ENCODE measurements around the gene CXCR4. TPM values are rescaled to one million over a fixed set of nuclear protein-coding genes. Genes with fewer than 3 reads are reported as not detected.

The CXCR4 gene
- total RNA-seq, result 200 and 213 TPM in 2 replicates

DNA sequence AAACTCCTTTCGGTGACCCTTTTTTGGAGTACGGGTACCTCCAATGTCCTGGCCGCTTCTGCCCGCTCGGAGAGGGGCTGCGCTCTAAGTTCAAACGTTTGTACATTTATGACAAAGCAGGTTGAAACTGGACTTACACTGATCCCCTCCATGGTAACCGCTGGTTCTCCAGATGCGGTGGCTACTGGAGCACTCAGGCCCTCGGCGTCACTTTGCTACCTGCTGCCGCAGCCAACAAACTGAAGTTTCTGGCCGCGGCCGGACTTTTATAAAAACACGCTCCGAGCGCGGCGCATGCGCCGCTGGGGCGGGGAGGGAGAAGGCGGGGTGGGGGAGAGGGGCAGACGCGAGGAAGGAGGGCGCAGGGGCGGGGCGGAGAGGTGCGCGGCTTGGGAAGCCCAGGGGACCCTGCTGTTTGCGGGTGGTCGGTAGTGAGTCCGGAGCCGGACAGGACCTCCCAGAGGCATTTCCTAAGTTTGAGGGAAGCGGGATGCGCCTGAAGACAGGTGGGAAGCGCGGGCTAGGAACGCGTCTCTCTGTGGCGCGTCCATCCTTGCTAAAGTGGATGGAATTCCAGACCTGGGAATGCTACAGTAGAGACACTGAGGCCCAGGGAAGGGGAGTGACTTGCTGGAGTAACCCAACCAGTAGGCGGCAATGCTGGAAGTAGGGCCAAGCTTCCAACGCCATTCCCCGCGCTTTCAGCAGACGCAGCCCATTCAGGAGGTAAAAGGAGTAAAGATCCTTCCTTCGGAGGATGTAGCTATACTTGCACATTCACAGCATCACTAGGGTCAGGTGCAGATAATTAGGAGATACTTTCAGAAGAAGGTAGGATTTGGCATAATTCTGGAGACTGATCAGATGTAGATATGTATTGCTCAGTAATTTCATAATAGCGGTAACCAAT lies at the start of gene CXCR4:
Gene CXCR4 (minus strand): TSS at position 241 of the 910 bp plus-strand sequence. CDS start 89 bp downstream, at position 152.
- Mint-ChIP-seq H3K9me3 (no peaks in the 10 kb centered on the region), H3K27me3 (no peaks in the 10 kb centered on the region), H3K4me3 (peak within 1 kb of the TSS; percentile 96), H3K36me3 (ENCODE audit: low read depth) (peaks cover 51% of the 10 kb centered on the region), H3K4me1 (peaks cover 66% of the 10 kb centered on the region), H3K27ac (peak within 1 kb of the TSS; percentile 97)
- intact Hi-C loops (cut with micrococcal nuclease), result loop anchor here (1.0 to 5.0 kb wide), 9 partner anchors 61 to 264 kb away; partner anchors contain the start of gene DARS1
- ATAC-seq (ENCODE audit: low read depth), result peak; percentile 51
- TF ChIP-seq, protein P1, sequence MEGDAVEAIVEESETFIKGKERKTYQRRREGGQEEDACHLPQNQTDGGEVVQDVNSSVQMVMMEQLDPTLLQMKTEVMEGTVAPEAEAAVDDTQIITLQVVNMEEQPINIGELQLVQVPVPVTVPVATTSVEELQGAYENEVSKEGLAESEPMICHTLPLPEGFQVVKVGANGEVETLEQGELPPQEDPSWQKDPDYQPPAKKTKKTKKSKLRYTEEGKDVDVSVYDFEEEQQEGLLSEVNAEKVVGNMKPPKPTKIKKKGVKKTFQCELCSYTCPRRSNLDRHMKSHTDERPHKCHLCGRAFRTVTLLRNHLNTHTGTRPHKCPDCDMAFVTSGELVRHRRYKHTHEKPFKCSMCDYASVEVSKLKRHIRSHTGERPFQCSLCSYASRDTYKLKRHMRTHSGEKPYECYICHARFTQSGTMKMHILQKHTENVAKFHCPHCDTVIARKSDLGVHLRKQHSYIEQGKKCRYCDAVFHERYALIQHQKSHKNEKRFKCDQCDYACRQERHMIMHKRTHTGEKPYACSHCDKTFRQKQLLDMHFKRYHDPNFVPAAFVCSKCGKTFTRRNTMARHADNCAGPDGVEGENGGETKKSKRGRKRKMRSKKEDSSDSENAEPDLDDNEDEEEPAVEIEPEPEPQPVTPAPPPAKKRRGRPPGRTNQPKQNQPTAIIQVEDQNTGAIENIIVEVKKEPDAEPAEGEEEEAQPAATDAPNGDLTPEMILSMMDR (IDR thresholded peaks at IDR 0.05), result no peak
- ChIA-PET POLR2A (interaction anchor here (0.6 to 10.9 kb wide), 53 partner anchors 8 to 266 kb away, joined by 3 to 478 read pairs (median 7); partner anchors contain the start of gene DARS1), CTCF (interaction anchor here (1.0 to 2.6 kb wide), 5 partner anchors 12 to 258 kb away, joined by 3 to 18 read pairs (median 9); no protein-coding TSS in a partner anchor)
- peak; percentile 90 for DNase-seq

DNA sequence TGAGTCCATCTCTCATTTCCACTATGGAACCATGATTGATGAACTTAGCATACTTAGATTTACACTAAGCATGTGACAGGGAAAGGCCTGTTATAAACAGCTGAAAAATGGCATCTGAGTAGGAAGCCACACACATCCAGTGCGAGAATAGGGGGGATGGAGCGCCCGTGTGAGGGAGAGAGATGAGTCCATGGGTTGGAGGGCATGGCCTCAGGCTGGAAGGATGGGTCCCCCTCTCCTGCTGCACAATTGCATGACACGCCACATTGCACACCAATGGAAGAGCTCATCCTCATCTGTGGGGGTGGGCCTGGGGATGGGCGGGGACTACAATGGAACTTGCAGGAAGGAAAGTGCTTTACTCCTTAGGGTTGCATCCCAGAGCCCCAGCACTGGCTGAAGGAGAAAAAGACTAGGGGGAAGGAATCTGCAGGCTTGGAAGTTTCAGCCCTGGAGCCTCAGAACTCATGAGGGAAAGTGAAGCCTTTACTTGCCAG lies 46.4 kb upstream of the CXCR4 start:
- TF ChIP-seq, protein P1 (IDR thresholded peaks at IDR 0.05), result no peak
- Mint-ChIP-seq H3K4me1 (peaks cover 22% of the 10 kb centered on the region), H3K27ac (no peak overlapping the region), H3K4me3 (no peak overlapping the region), H3K36me3 (ENCODE audit: low read depth) (no peaks in the 10 kb centered on the region), H3K27me3 (no peaks in the 10 kb centered on the region), H3K9me3 (no peaks in the 10 kb centered on the region)
- no peak for DNase-seq
- CTCF ChIA-PET, result no interaction called here
- intact Hi-C loops (cut with micrococcal nuclease), result no loop called here
- POLR2A ChIA-PET, result interaction anchor here (0.5 to 1.0 kb wide), 3 partner anchors 14 to 29 kb away, joined by 4 to 5 read pairs (median 4); no protein-coding TSS in a partner anchor
- no peak for ATAC-seq (ENCODE audit: low read depth)

DNA sequence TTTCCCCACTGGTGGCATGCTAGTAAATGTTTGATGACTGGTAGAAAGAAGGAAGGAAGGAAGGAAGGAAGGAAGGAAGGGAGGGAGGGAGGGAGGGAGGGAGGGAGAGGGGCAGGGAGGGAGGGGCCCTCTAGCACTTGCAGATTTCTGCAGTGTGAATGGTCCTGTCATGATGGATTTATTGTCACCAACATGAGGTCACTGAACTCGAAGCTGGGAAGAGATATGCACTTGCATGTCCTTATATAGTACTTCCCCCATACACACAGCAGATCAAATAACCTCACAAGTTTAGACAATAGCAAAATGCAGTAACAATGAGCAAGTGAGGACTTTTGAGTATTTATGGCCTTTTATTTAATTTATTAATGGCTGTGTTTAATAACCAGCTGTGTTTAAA lies 44.5 kb upstream of the CXCR4 start:
- DNase-seq, result no peak
- no peak overlapping the region for H3K4me3 Mint-ChIP-seq
- no peak overlapping the region for H3K27ac Mint-ChIP-seq
- TF ChIP-seq, protein P1 (IDR thresholded peaks at IDR 0.05), result no peak
- ATAC-seq (ENCODE audit: low read depth), result no peak
- POLR2A ChIA-PET, result interaction anchor here (1.6 kb wide), 1 partner anchor 43 kb away, joined by 4 read pairs; no protein-coding TSS in a partner anchor
- no peaks in the 10 kb centered on the region for H3K9me3 Mint-ChIP-seq
- H3K27me3 Mint-ChIP-seq, result no peaks in the 10 kb centered on the region
- CTCF ChIA-PET, result no interaction called here
- H3K36me3 Mint-ChIP-seq (ENCODE audit: low read depth), result no peaks in the 10 kb centered on the region
- intact Hi-C loops (cut with micrococcal nuclease), result no loop called here
- peaks cover 13% of the 10 kb centered on the region for H3K4me1 Mint-ChIP-seq

DNA sequence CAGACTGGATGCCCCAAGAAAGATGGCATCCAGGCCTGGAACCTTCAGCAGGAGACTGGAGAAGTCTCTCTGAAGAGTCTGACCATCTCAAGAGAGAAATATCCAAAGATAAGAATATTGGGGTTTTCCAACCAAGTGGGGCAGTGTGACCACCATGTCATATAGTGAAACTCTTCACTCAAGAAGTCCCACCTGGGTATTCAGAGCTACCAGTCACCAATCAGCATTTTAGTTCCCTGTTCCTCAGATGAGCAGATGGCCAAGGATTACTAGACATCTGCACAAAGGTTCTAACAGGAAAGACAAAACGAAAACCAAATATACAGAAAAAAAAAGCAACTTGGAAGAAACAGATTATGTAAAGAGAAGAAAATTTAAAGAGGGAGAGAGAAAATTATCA lies 38.5 kb upstream of the CXCR4 start:
- Mint-ChIP-seq H3K4me3 (no peak overlapping the region), H3K27me3 (no peaks in the 10 kb centered on the region), H3K9me3 (no peaks in the 10 kb centered on the region), H3K27ac (no peak overlapping the region), H3K4me1 (peaks cover 15% of the 10 kb centered on the region), H3K36me3 (ENCODE audit: low read depth) (no peaks in the 10 kb centered on the region)
- TF ChIP-seq, protein P1 (IDR thresholded peaks at IDR 0.05), result no peak
- ChIA-PET CTCF (no interaction called here), POLR2A (interaction anchor here (0.8 to 2.2 kb wide), 2 partner anchors 20 to 50 kb away, joined by 4 to 6 read pairs; no protein-coding TSS in a partner anchor)
- DNase-seq (no peak), ATAC-seq (ENCODE audit: low read depth) (no peak)
- intact Hi-C loops (cut with micrococcal nuclease), result loop anchor here (2.0 kb wide), 1 partner anchor 18 kb away; no protein-coding TSS in a partner anchor

DNA sequence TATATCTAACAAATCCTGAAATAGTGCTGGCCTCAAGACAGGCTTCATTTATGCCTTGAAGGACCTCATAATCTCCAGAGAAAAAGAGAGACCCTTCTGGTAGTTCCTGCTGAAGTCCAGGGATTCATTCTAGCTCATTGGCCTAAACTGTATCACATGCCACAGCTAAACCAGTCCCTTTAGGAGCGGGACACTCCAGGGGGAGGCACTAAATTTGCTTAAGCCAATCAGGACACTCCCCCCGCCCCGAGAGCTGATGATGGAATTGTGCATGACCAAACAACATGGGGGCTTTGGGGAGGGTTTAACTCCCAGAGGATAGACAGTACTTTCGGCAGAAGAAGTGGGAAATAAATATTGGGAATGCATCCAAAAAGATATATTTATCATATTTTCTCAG lies 36.4 kb upstream of the CXCR4 start:
- ChIA-PET POLR2A (interaction anchor here (0.6 to 1.5 kb wide), 2 partner anchors 10 to 12 kb away, joined by 3 to 5 read pairs; no protein-coding TSS in a partner anchor), CTCF (no interaction called here)
- H3K27me3 Mint-ChIP-seq, result no peaks in the 10 kb centered on the region
- ATAC-seq (ENCODE audit: low read depth), result no peak
- no peak overlapping the region for H3K4me3 Mint-ChIP-seq
- no peak overlapping the region for H3K27ac Mint-ChIP-seq
- TF ChIP-seq, protein P1 (IDR thresholded peaks at IDR 0.05), result no peak
- H3K4me1 Mint-ChIP-seq, result peaks cover 23% of the 10 kb centered on the region
- H3K36me3 Mint-ChIP-seq (ENCODE audit: low read depth), result no peaks in the 10 kb centered on the region
- H3K9me3 Mint-ChIP-seq, result no peaks in the 10 kb centered on the region
- intact Hi-C loops (cut with micrococcal nuclease), result no loop called here
- DNase-seq, result no peak
